WTC11 (cell line): Measurements from ENCODE around the gene RBPJ. TPM values are rescaled to one million over a fixed set of nuclear protein-coding genes. Genes with fewer than 3 reads are reported as not detected.
A peak's percentile ranks its signal among the peaks of the same experiment; 100 is the strongest.

ENCODE experiments used
- ATAC-seq: fragments of 200-7000 bp; cut with Tn5 transposase; 2 replicates; pipeline ENCODE4 v1.10.0; 2021; ENCODE audit warnings: mild to moderate bottlenecking, moderate library complexity
- CTCF ChIA-PET: fragments of 300-600 bp; sonication (Branson Sonifier 250); formaldehyde crosslinking; loops from one replicate; lab custom pipeline; 2021; ENCODE audit warnings: antibody characterized with exemption; lab: Charles Lee
- POLR2A ChIA-PET: fragments of 350-600 bp; sonication (Branson Sonifier 250); formaldehyde crosslinking; loops from one replicate; lab custom pipeline; 2021; ENCODE audit warnings: antibody characterized with exemption; lab: Charles Lee
- DNase-seq: peaks from one replicate; pipeline ENCODE4 v3.0.0; 2021; ENCODE audit warnings: low spot score
- H3K27ac Mint-ChIP-seq: 2 replicates; pipeline ENCODE4 v1.8.0; 2021; ENCODE audit warnings: mixed read lengths
- H3K27me3 Mint-ChIP-seq: 2 replicates; pipeline ENCODE4 v1.8.0; 2021; ENCODE audit warnings: low read depth, mild to moderate bottlenecking, moderate library complexity, mixed read lengths
- H3K36me3 Mint-ChIP-seq: 2 replicates; pipeline ENCODE4 v1.8.0; 2021; ENCODE audit warnings: mixed read lengths
- H3K4me1 Mint-ChIP-seq: 2 replicates; pipeline ENCODE4 v1.8.0; 2022; ENCODE audit warnings: mixed read lengths
- H3K4me3 Mint-ChIP-seq: 2 replicates; pipeline ENCODE4 v1.8.0; 2021; ENCODE audit warnings: mild to moderate bottlenecking, moderate library complexity, mixed read lengths
- H3K9me3 Mint-ChIP-seq: 2 replicates; pipeline ENCODE4 v1.8.0; 2021; ENCODE audit warnings: mixed read lengths
- ATF1 ChIP-seq: sonication (generic); formaldehyde crosslinking; IDR thresholded peaks from 2 replicates; pipeline ENCODE4 v1.8.1; 2023; ENCODE audit warnings: mild to moderate bottlenecking, moderate library complexity, missing genetic modification reagents
- FOXJ3 ChIP-seq: sonication (generic); formaldehyde crosslinking; IDR thresholded peaks from 2 replicates; pipeline ENCODE4 v1.9.0; 2021; ENCODE audit warnings: missing genetic modification reagents, mild to moderate bottlenecking, borderline replicate concordance
- GABPB1 ChIP-seq: sonication (generic); formaldehyde crosslinking; IDR thresholded peaks from 2 replicates; pipeline ENCODE4 v1.8.1; 2023; ENCODE audit warnings: mild to moderate bottlenecking, missing genetic modification reagents
- GRHL2 ChIP-seq: fragments of 250-450 bp; sonication (Bioruptor Pico); IDR thresholded peaks from 2 replicates; pipeline ENCODE4 v1.8.0; 2022; ENCODE audit warnings: mild to moderate bottlenecking, moderate library complexity; ENCODE audit not compliant: insufficient replicate concordance, severe bottlenecking
- NFYB ChIP-seq: sonication (generic); formaldehyde crosslinking; conservative IDR thresholded peaks from 2 replicates; pipeline ENCODE4 v1.8.0; 2022; ENCODE audit warnings: low read depth, missing genetic modification reagents
- PRRX2 ChIP-seq: fragments of 250-450 bp; sonication (Bioruptor Pico); IDR thresholded peaks from 2 replicates; pipeline ENCODE4 v1.8.0; 2021; ENCODE audit warnings: mild to moderate bottlenecking
- SMAD4 ChIP-seq: sonication (generic); formaldehyde crosslinking; IDR thresholded peaks from 2 replicates; pipeline ENCODE4 v1.8.0; 2022; ENCODE audit warnings: mild to moderate bottlenecking, missing genetic modification reagents
- SOX15 ChIP-seq: fragments of 250-450 bp; sonication (Bioruptor Pico); IDR thresholded peaks from 2 replicates; pipeline ENCODE4 v1.9.0; 2021; ENCODE audit warnings: mild to moderate bottlenecking
- TP53 ChIP-seq: sonication (generic); formaldehyde crosslinking; IDR thresholded peaks from 2 replicates; pipeline ENCODE4 v1.8.1; 2023; ENCODE audit warnings: mild to moderate bottlenecking, missing genetic modification reagents
- ZNF121 ChIP-seq: sonication (generic); formaldehyde crosslinking; IDR thresholded peaks from 2 replicates; pipeline ENCODE4 v1.8.0; 2023; ENCODE audit warnings: missing genetic modification reagents
- ZNF423 ChIP-seq: fragments of 250-450 bp; sonication (Bioruptor Pico); IDR thresholded peaks from 2 replicates; pipeline ENCODE4 v2.1.2; 2022; ENCODE audit warnings: mild to moderate bottlenecking, moderate library complexity
- total RNA-seq: library from RNA; stranded (reverse); gene quantifications from 3 replicates; pipeline ENCODE4 v1.2.3, GENCODE V29; 2021
- TF ChIP-seq, protein P1 (sequence below): fragments of 250-450 bp; sonication (Bioruptor Pico); IDR thresholded peaks from 2 replicates; pipeline ENCODE4 v1.9.0; 2021; ENCODE audit warnings: moderate library complexity, mild to moderate bottlenecking, inconsistent platforms, borderline replicate concordance
- TF ChIP-seq, protein P2 (sequence below): sonication (generic); formaldehyde crosslinking; IDR thresholded peaks from 2 replicates; pipeline ENCODE4 v1.8.1; 2022; ENCODE audit warnings: low read depth, missing genetic modification reagents, borderline replicate concordance
- TF ChIP-seq, protein P3 (sequence below): fragments of 200-600 bp; IDR thresholded peaks from 2 replicates; pipeline ENCODE4 v1.8.0; 2022; ENCODE audit warnings: antibody characterized with exemption

Gene RBPJ
- total RNA-seq, 1 experiment from 2014 or later = 163 TPM

- TF ChIP-seq, protein P1, sequence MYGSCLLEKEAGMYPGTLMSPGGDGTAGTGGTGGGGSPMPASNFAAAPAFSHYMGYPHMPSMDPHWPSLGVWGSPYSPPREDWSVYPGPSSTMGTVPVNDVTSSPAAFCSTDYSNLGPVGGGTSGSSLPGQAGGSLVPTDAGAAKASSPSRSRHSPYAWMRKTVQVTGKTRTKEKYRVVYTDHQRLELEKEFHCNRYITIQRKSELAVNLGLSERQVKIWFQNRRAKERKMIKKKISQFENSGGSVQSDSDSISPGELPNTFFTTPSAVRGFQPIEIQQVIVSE (CRISPR knock-in tag) = no peak
- TF ChIP-seq NFYB (CRISPR knock-in tag) (no peak), ZNF121 (CRISPR knock-in tag) (no peak), ZNF423 (CRISPR knock-in tag) (no peak), ATF1 (no peak), PRRX2 (CRISPR knock-in tag) (no peak), TP53 (CRISPR knock-in tag) (no peak)
- TF ChIP-seq, protein P2, sequence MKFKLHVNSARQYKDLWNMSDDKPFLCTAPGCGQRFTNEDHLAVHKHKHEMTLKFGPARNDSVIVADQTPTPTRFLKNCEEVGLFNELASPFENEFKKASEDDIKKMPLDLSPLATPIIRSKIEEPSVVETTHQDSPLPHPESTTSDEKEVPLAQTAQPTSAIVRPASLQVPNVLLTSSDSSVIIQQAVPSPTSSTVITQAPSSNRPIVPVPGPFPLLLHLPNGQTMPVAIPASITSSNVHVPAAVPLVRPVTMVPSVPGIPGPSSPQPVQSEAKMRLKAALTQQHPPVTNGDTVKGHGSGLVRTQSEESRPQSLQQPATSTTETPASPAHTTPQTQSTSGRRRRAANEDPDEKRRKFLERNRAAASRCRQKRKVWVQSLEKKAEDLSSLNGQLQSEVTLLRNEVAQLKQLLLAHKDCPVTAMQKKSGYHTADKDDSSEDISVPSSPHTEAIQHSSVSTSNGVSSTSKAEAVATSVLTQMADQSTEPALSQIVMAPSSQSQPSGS = no peak
Observed at GRCh38 chr4:26302031-26302899, 18.5 kb upstream of the RBPJ start (continued).

DNA sequence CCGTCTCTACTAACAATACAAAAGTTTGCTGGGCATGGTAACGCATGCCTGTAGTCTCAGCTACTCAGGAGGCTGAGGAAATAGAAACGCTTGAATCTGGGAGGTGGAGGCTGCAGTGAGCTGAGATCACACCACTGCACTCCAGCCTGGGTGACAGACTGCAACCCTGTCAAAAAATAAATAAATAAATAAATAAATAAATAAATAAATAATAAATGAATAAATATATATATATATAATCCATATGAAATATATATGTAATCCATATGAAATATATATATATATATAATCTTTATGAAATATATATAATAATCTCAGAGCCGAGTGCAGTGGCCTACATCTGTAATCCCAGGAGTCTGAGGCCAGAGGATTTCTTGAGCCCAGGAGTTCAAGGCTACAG is 17.8 kb upstream of the RBPJ start:
- CTCF ChIA-PET = no interaction called here
- no peak overlapping the region for H3K4me3 Mint-ChIP-seq
- peaks cover 4% of the 10 kb centered on the region; the same call in 1 of the 2 replicates for H3K36me3 Mint-ChIP-seq
- POLR2A ChIA-PET = interaction anchor here (0.7 kb wide), 1 partner anchor 99 kb away, joined by 4 read pairs; no protein-coding TSS in a partner anchor
- DNase-seq (no peak), ATAC-seq (no peak)
- peaks cover 41% of the 10 kb centered on the region for H3K4me1 Mint-ChIP-seq
- TF ChIP-seq FOXJ3 (CRISPR knock-in tag) = no peak
- TF ChIP-seq ZNF121 (CRISPR knock-in tag) = peak; percentile 72; the same call in 1 of the 2 replicates
- H3K27ac Mint-ChIP-seq = no peak overlapping the region
- no peaks in the 10 kb centered on the region for H3K27me3 Mint-ChIP-seq
- H3K9me3 Mint-ChIP-seq = peaks cover 5% of the 10 kb centered on the region; the same call in 1 of the 2 replicates

DNA sequence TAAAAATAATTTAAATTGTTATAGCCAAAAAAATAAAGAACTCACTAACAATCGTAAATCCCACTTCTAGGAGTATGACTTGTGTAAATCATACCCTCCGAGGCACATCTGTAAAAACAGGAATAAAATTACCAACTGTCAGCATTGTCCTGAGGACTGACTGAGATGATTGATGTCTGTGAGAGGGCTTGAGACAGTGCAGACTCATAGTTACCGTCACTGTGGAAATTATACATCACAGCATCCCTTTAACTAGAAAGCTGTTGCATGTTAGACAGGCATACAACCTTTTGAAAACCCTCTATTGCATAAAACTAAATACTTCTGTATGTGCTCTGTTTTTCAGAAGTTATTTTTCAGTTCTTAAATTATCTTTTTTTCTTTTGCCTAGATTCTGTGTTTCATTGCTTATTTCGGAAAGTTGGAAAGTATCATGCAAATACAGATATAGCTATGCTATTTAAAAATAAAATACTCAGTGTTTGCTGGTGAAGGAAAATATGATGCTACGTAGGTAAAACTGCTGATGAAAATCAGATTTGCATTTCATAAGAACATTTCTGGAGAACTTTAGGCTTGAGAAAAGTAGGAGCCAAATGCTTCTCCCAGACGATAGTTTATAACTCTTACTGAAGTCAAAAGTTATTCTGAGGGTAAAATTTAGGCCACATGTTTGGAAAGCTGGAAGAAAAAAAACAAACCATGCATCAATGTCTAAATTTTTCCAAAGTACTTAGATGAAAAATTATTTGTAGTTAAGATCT is 13.6 kb upstream of the RBPJ start:
- Mint-ChIP-seq H3K4me1 (peaks cover 9% of the 10 kb centered on the region), H3K9me3 (peaks cover 5% of the 10 kb centered on the region; the same call in 1 of the 2 replicates), H3K27ac (no peak overlapping the region), H3K4me3 (no peak overlapping the region), H3K27me3 (no peaks in the 10 kb centered on the region), H3K36me3 (peaks cover 4% of the 10 kb centered on the region; the same call in 1 of the 2 replicates)
- POLR2A ChIA-PET = no interaction called here
- CTCF ChIA-PET = no interaction called here
- DNase-seq (no peak), ATAC-seq (no peak)
- TF ChIP-seq GABPB1 (CRISPR knock-in tag) = no peak
- TF ChIP-seq PRRX2 (CRISPR knock-in tag) = no peak
- no peak for TF ChIP-seq SMAD4 (CRISPR knock-in tag)
- TF ChIP-seq SOX15 (CRISPR knock-in tag) = no peak
- TF ChIP-seq, protein P3, sequence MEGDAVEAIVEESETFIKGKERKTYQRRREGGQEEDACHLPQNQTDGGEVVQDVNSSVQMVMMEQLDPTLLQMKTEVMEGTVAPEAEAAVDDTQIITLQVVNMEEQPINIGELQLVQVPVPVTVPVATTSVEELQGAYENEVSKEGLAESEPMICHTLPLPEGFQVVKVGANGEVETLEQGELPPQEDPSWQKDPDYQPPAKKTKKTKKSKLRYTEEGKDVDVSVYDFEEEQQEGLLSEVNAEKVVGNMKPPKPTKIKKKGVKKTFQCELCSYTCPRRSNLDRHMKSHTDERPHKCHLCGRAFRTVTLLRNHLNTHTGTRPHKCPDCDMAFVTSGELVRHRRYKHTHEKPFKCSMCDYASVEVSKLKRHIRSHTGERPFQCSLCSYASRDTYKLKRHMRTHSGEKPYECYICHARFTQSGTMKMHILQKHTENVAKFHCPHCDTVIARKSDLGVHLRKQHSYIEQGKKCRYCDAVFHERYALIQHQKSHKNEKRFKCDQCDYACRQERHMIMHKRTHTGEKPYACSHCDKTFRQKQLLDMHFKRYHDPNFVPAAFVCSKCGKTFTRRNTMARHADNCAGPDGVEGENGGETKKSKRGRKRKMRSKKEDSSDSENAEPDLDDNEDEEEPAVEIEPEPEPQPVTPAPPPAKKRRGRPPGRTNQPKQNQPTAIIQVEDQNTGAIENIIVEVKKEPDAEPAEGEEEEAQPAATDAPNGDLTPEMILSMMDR = no peak

GRCh38 chr4:26308568-26308967 is 12.2 kb upstream of the RBPJ start:
- Mint-ChIP-seq H3K27me3 (no peaks in the 10 kb centered on the region; the same call in 1 of the 2 replicates), H3K9me3 (peaks cover 10% of the 10 kb centered on the region; the same call in 1 of the 2 replicates), H3K4me1 (peaks cover 10% of the 10 kb centered on the region), H3K36me3 (peaks cover 2% of the 10 kb centered on the region; the same call in 1 of the 2 replicates), H3K4me3 (no peak overlapping the region), H3K27ac (no peak overlapping the region)
- ChIA-PET CTCF (no interaction called here), POLR2A (no interaction called here)
- ATAC-seq (no peak), DNase-seq (no peak)
- TF ChIP-seq GRHL2 (CRISPR knock-in tag) = no peak
